ENCODE data around the gene SLC16A14.
A peak's percentile ranks its signal among the peaks of the same experiment; 100 is the strongest.

Gene SLC16A14

DNA sequence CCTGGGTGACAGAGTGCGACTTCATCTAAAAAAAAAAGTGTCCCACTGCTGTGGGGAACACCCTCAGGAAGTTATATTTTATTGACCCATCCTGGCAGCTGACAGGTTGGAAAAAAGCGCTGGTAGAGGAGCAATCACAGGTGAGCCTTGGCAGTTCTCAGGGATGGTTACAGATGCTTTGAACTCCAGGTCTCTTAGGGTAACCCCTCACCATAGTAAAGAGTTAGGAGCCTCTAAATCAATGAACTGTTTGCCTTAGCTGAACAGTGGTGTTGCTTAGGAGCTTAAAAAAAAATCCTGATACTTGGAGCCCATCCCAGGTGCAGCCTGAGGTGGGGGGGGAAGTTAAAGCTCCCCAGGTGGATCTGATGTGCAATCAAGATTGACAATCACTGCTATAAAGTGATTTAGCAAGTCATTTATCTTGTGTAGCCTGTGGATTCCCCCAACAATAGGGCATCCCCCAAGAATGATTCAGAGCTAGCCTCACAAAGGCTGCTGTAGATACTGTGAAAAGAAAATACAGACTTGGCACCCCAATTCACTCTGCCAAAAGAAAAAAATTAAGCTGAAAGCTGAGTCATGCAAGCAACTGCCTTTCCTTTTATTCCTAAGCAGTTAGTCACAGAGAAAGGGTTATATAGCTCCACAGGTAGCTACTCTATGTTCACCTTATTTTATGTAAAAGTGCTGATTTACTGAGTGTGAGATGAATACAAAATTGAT lies 14.8 kb downstream of the SLC16A14 start:
- Mint-ChIP-seq H3K27me3 (no peaks in the 10 kb centered on the region), H3K4me3 (no peak overlapping the region), H3K36me3 (no peaks in the 10 kb centered on the region), H3K4me1 (no peaks in the 10 kb centered on the region), H3K9me3 (no peaks in the 10 kb centered on the region), H3K27ac (no peak overlapping the region)
- no peak for ATAC-seq

DNA sequence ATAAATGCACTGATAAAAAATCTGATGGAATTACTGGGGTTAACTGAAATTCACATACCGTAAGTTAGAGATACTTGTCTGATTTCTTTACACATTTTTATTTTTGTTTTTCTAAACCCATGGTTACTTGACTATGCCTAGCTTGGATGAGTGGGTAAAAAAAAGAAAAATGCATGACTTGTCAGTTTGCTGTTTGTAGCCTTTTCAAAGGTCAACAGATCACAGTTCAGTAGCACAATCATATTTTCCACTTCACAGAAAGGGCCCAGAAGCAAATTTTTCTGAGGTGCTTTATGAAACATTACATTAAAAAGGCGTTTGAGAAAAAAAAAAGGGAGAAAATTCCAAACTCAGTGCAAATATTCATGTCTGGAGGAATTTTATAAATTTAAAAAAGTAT lies 16.4 kb downstream of the SLC16A14 start:
- Mint-ChIP-seq H3K27me3 (no peaks in the 10 kb centered on the region), H3K27ac (peak overlapping the region; percentile 83), H3K4me3 (no peak overlapping the region), H3K4me1 (peaks cover 5% of the 10 kb centered on the region), H3K9me3 (no peaks in the 10 kb centered on the region), H3K36me3 (no peaks in the 10 kb centered on the region)
- no peak for ATAC-seq

DNA sequence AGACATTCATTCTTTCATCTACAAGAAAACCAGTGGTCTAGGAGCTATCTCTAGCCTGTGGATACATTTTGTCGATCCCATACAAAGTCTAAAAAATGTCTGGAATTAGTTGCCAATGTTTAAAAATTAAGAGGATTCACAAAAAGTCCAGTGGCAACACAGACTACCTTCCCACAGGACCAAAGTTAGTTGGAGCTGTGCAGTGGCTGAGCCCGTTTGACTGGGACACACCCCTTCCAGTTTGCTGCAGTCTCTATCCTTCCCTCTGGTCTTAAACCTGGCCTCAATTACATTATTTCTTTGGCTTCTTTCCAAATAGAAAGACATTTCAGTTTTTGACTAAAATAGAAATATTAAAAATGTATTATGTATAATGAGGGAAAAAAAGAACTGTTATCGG lies 18.6 kb downstream of the SLC16A14 start:
- Mint-ChIP-seq H3K27me3 (no peaks in the 10 kb centered on the region), H3K27ac (no peak overlapping the region), H3K4me1 (peaks cover 5% of the 10 kb centered on the region), H3K4me3 (no peak overlapping the region), H3K9me3 (no peaks in the 10 kb centered on the region), H3K36me3 (peaks cover 14% of the 10 kb centered on the region)
- no peak for ATAC-seq

DNA sequence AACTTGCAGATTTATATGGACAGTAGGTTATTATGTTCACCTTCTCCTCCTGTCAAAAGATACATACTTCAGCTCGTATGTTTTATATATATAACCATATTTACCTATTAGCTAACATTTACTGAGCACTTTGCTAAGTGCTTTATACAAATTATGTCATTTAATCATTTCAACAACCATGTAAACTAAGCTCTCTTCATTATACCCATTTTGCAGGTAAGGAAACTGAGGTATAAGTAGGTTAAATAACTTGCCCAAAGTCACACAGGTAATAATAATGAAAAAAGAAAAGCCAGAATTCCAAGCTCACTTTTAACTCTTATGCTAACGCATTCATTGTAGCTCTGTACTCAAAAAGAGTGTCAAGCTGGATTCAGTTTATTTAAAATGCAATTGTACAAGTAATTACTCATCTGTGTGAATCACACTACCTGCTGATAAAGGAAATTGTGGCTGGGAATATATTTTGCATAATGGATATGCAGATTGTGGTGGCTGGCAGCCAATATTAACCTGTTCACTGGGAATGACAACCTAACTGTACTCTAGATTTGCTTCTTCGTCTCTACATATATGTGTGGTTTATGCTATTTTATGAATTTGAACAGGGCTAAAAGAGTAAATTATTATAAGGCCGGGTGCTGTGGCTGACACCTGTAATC lies 20.6 kb downstream of the SLC16A14 start:
- peaks cover 5% of the 10 kb centered on the region for H3K4me1 Mint-ChIP-seq
- H3K27me3 Mint-ChIP-seq: no peaks in the 10 kb centered on the region
- peaks cover 16% of the 10 kb centered on the region for H3K36me3 Mint-ChIP-seq
- no peak overlapping the region for H3K4me3 Mint-ChIP-seq
- no peak overlapping the region for H3K27ac Mint-ChIP-seq
- ATAC-seq: no peak
- H3K9me3 Mint-ChIP-seq: no peaks in the 10 kb centered on the region

DNA sequence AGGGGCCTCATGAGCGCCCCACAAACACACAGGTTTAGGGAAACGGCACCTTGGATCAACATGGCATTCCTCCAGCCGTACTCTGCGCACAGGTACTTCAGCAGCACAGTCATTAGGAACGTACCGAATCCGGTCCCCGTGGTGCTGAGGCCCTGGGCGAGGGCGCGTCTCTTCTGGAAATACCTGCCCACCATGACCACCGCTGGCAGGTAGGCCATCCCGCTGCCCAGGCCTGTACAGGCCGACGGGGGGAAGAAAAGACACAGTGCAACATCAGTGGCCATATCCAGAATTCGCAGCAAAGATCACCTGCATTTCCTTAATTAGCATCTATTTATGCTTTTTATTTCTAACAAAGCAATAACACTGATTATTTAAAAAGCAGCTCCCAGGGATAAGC lies 22.2 kb downstream of the SLC16A14 start:
- H3K9me3 Mint-ChIP-seq: no peaks in the 10 kb centered on the region
- peaks cover 5% of the 10 kb centered on the region for H3K4me1 Mint-ChIP-seq
- no peaks in the 10 kb centered on the region for H3K27me3 Mint-ChIP-seq
- peaks cover 16% of the 10 kb centered on the region for H3K36me3 Mint-ChIP-seq
- H3K27ac Mint-ChIP-seq: no peak overlapping the region
- ATAC-seq: no peak
- no peak overlapping the region for H3K4me3 Mint-ChIP-seq

DNA sequence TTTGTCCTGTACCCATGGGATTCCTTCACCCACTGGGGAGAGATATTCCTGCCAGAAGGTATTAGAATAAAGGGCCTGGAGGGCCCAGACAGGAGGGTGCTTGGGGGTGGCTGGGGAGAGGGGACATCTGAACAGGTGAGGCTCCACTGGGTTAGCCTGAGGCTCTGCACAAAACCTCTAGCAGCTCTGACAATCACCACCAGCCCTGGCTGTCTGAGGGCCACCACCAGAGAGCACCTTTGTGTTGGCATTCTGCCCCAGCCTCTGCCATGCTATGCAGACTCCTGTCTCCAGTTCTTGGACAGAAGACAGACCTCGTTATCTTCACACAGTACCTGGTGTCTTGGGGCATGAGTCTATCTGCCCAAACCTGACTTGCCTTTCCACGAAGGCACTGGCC lies 25.3 kb downstream of the SLC16A14 start:
- Mint-ChIP-seq H3K9me3 (no peaks in the 10 kb centered on the region), H3K4me1 (peaks cover 4% of the 10 kb centered on the region), H3K36me3 (peaks cover 16% of the 10 kb centered on the region), H3K27ac (no peak overlapping the region), H3K4me3 (no peak overlapping the region), H3K27me3 (no peaks in the 10 kb centered on the region)
- ATAC-seq: no peak

DNA sequence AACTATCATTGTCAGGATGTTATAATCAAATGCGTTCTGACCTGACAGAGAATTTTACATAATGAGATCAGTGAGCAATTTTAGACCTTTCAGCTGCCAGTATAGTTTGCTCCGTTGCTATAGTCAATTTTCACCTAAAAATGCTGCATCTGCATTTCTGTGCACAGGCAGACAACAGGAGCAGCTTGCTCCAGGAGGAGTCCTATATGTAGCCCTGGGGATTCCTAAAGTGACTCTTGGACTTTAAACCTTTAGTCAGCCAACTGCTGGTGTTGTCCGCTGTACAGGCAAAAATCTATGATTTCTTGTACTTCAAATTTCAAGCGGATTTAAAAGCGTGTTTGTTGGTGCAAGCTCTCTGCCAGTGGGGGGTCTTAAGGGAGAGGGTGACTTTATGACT lies 25.7 kb downstream of the SLC16A14 start:
- H3K36me3 Mint-ChIP-seq: peaks cover 16% of the 10 kb centered on the region
- no peaks in the 10 kb centered on the region for H3K4me1 Mint-ChIP-seq
- ATAC-seq: no peak
- H3K27me3 Mint-ChIP-seq: no peaks in the 10 kb centered on the region
- no peak overlapping the region for H3K27ac Mint-ChIP-seq
- no peaks in the 10 kb centered on the region for H3K9me3 Mint-ChIP-seq
- no peak overlapping the region for H3K4me3 Mint-ChIP-seq

DNA sequence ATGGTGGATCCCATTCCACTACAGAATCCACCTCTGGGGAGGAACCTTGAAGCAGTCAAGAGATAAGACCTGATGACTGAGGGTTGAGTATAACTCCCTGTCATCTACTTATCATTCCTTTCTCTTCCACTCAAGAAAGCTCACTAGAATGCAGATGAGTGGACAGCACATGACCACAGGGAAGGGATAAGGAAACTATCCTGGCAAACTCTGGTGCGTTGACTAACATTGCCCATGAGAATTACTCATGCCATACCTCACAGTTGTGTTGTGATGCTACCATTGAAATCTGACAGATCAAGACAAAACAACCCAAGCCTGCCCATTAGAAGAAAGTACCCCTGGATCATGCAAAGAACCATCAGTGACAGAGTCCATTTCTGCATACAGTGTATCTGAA lies 26.5 kb downstream of the SLC16A14 start:
- ATAC-seq: no peak
- Mint-ChIP-seq H3K27ac (no peak overlapping the region), H3K36me3 (peaks cover 16% of the 10 kb centered on the region), H3K4me1 (no peaks in the 10 kb centered on the region), H3K27me3 (no peaks in the 10 kb centered on the region), H3K9me3 (no peaks in the 10 kb centered on the region), H3K4me3 (no peak overlapping the region)

DNA sequence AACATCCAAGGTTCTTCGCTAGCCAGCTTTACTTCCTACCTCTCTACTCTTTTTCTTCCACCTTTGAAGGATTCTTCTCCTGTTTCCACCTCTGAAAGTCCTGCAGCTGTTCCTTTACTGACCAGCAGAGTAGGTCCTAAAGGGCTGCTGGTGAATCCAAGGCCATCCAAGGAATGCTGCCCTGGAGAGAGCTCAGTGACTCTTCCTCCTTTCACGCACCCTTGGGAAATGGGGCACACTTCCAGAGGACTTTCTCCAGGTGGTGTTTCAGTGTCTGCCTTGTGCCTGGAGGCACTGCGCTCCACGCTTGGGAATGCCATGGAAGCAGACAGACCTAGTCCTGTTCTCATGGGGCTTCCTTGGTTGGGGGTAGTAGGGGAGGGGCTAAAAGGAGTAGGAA lies 45.4 kb downstream of the SLC16A14 start:
- H3K36me3 Mint-ChIP-seq: no peaks in the 10 kb centered on the region
- H3K9me3 Mint-ChIP-seq: no peaks in the 10 kb centered on the region
- no peak overlapping the region for H3K4me3 Mint-ChIP-seq
- no peak for ATAC-seq
- H3K4me1 Mint-ChIP-seq: no peaks in the 10 kb centered on the region
- H3K27me3 Mint-ChIP-seq: no peaks in the 10 kb centered on the region
- H3K27ac Mint-ChIP-seq: no peak overlapping the region

DNA sequence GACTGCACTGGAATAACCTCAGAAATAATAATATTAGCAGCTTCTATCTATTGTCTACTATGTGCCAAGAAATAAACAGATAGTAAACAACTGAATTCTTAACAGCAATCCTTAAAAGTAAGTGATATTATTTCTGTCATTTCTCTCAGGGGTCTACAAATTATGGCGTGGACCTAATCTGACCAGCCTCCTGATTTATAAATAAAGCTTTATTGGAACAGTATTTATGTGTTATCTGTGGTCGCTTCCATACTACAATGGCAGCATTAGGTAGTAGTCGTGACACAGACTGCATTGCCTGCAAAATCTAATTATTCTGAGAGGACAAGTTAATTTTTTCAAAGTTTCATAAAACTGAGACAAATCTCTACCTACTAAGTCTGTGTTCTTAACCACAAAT lies 49.0 kb downstream of the SLC16A14 start:
- ATAC-seq: no peak
- no peaks in the 10 kb centered on the region for H3K36me3 Mint-ChIP-seq
- H3K27me3 Mint-ChIP-seq: no peaks in the 10 kb centered on the region
- no peak overlapping the region for H3K27ac Mint-ChIP-seq
- no peaks in the 10 kb centered on the region for H3K9me3 Mint-ChIP-seq
- no peaks in the 10 kb centered on the region for H3K4me1 Mint-ChIP-seq
- H3K4me3 Mint-ChIP-seq: no peak overlapping the region

DNA sequence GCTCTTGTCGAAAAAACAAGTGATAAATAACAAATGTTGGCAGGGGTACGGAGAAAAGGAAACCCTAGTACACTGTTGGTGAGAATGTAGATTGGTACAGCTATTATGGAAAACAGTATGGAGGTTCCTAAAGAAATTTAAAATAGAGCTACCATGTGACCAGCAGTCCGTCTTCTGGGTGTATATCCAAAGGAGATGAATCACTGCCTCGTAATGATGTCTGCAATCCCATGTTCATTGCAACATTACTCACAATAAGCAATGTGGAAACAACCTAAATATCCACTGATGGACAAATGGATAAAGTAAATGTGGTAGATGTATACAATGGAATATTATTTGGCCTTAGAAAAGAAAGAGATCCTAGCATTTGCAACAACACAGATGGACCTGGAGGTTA lies 50.6 kb downstream of the SLC16A14 start:
- no peak for ATAC-seq

DNA sequence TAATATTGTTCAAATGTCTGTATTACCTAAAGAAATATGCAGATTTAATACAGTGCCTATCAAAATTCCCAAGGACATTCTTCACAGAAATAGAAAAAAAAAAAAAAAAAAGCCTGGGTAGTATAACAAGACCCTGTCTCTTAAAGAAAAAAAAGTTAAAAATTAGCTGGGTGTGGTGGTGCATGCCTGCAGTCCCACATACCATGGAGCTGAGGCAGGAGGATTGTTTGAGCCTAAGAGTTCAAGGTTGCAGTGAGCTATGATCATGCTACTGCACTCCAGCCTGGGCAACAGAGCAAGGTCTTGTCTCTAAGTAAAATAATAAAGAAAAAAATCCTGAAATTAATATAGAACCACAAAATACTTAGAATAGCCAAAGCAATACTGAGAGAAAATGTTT lies 51.9 kb downstream of the SLC16A14 start:
- Mint-ChIP-seq H3K9me3 (no peaks in the 10 kb centered on the region), H3K4me1 (no peaks in the 10 kb centered on the region), H3K4me3 (no peak overlapping the region), H3K36me3 (no peaks in the 10 kb centered on the region), H3K27me3 (no peaks in the 10 kb centered on the region), H3K27ac (no peak overlapping the region)
- no peak for ATAC-seq

More for the DNA sequence above, 50.6 kb downstream of the SLC16A14 start:
- H3K36me3 Mint-ChIP-seq: no peaks in the 10 kb centered on the region
- H3K4me3 Mint-ChIP-seq: no peak overlapping the region
- H3K4me1 Mint-ChIP-seq: no peaks in the 10 kb centered on the region
- H3K9me3 Mint-ChIP-seq: no peaks in the 10 kb centered on the region
- no peak overlapping the region for H3K27ac Mint-ChIP-seq
- no peaks in the 10 kb centered on the region for H3K27me3 Mint-ChIP-seq

DNA sequence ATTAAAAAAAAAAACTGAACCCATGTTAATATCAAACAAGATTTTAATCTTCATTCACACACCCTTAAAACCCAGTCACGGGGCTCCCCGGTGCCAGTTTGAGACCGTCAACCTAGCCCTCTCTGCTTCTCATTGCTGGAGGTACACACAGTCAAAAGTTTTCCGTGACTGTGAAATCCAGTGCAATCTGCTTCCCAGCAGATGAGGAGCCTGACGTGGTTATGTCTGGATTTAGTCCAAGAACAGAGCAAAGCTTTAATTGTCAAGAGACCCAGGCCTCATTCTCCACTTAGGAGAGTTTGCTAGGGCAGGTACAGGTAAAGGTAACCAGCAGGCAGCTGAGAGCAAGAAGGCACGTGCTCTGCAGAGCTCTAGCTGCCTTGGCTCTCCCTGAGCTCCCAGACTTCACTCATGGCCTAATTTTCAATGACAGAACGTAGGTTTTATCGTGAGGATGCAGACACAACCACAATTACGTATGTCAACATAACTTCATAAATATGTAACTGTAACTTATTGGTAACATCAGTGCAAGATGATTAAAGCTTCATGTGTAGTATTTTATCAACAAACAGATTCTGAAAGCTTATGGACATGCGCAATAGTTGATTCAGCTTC lies 56.3 kb downstream of the SLC16A14 start:
- H3K36me3 Mint-ChIP-seq: no peaks in the 10 kb centered on the region
- H3K4me3 Mint-ChIP-seq: no peak overlapping the region
- no peak overlapping the region for H3K27ac Mint-ChIP-seq
- peaks cover 10% of the 10 kb centered on the region for H3K4me1 Mint-ChIP-seq
- ATAC-seq: no peak
- H3K27me3 Mint-ChIP-seq: no peaks in the 10 kb centered on the region
- H3K9me3 Mint-ChIP-seq: no peaks in the 10 kb centered on the region

DNA sequence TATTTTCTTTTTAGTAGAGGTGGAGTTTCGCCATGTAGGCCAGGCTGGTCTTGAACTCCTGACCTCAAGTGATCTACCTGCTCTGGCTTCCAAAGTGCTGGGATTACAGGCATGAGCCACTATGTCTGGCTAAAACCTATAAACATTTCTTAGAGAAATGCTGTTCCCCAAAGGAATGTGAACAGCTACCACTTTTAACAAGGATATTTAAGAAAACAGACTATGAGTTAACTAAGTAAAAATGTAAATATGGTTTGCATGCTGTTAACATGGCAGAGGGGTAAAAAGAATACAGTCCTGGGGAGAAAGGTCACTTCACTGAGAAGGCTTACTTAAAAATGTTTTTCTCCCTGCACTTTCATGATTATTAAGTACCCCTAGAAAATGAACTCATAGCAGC lies 57.1 kb downstream of the SLC16A14 start:
- Mint-ChIP-seq H3K9me3 (no peaks in the 10 kb centered on the region), H3K4me1 (peaks cover 10% of the 10 kb centered on the region), H3K36me3 (no peaks in the 10 kb centered on the region), H3K27me3 (no peaks in the 10 kb centered on the region), H3K4me3 (no peak overlapping the region), H3K27ac (no peak overlapping the region)
- no peak for ATAC-seq

DNA sequence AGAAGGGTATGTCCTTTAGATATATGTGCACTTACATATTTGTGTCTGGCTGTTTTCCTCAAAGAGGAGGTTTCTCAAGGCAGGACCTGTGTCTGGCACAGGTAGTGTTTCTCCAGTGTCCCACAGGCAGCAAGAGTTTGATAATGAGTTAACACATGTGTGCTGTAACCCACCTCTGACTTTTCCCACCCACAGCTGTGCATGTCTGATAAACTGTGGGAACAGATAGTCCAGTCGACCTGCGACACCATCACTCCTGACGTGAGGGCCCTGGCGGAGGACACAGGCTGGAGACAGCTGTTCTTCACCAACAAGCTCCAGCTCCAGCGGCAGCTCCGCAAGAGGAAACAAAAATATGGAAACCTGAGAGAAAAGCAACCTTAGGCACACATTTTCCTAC lies 58.2 kb downstream of the SLC16A14 start:
- Mint-ChIP-seq H3K4me1 (peaks cover 10% of the 10 kb centered on the region), H3K27me3 (no peaks in the 10 kb centered on the region), H3K36me3 (no peaks in the 10 kb centered on the region), H3K9me3 (no peaks in the 10 kb centered on the region), H3K4me3 (no peak overlapping the region), H3K27ac (no peak overlapping the region)
- no peak for ATAC-seq

DNA sequence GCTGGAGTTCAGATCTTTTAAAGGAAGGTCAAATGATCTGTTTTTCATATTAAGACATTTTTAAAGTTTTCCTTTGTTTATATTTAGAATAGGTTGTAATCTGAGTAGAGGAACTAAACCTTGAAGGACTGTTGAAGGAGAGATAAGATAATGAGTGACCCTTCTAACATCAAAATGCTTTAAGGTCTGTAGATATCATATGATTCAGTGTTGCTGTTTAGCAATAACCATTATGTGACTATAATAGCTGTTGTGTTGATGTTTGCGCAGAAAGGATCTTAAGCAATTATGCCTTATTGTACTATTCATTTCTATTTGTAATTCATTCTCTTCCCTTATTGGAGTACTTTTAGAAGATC lies 60.0 kb downstream of the SLC16A14 start:
- no peaks in the 10 kb centered on the region for H3K27me3 Mint-ChIP-seq
- no peak overlapping the region for H3K4me3 Mint-ChIP-seq
- no peaks in the 10 kb centered on the region for H3K36me3 Mint-ChIP-seq
- no peaks in the 10 kb centered on the region for H3K9me3 Mint-ChIP-seq
- H3K4me1 Mint-ChIP-seq: peaks cover 10% of the 10 kb centered on the region
- ATAC-seq: no peak
- H3K27ac Mint-ChIP-seq: peak overlapping the region; percentile 27

Data from stimulated activated memory B cell treated with anti-CD40 and anti-IgM and Interleukin-4, amounts not matched to agents 10 μg/mL and 1 μg/mL and 100 μg/mL, for 72 hours (primary cell).